ENCODE results near the gene C10orf90.

The C10orf90 gene

DNA sequence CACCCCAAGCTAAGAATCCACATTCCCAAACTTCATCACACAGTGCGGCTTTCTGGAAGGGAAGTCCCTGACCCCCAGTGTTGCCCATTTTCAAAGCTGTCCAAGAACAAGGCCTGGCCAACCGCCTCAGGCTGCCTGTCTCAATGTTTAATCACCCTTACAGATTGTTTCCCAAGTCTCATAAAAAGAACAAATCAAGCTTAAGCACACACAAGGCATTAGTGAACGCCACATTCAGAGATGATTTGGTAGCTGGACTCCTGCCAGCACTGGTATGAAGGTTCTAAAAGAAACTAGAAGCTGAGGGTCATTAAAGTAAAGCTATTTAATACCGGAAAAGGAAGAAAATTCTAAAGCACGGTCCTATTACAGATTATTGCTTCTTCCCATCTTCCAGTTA, 35.6 kb downstream of the C10orf90 start:
- no peak overlapping the region for H3K27ac ChIP-seq (ENCODE audit: extremely low read depth, low read depth, low read length)
- H3K36me3 ChIP-seq (ENCODE audit: control insufficient read depth in 2 of 2, insufficient read depth in 1 of 2, low read length in 2 of 2): no peaks in the 10 kb centered on the region
- ChIA-PET CTCF (no interaction called here), POLR2A (no interaction called here)
- TF ChIP-seq ZNF623 (tag by site-specific recombination; IDR thresholded peaks at IDR 0.05): no peak
- no peak for TF ChIP-seq MEIS1 (CRISPR knock-in tag; IDR thresholded peaks at IDR 0.05; ENCODE audit: borderline replicate concordance)
- 0 out of 2 replicates have a peak, but pooled peaks have one; percentile 62 for TF ChIP-seq HOXD13 (CRISPR knock-in tag; IDR thresholded peaks at IDR 0.05; ENCODE audit: borderline replicate concordance)
- TF ChIP-seq, protein P1, sequence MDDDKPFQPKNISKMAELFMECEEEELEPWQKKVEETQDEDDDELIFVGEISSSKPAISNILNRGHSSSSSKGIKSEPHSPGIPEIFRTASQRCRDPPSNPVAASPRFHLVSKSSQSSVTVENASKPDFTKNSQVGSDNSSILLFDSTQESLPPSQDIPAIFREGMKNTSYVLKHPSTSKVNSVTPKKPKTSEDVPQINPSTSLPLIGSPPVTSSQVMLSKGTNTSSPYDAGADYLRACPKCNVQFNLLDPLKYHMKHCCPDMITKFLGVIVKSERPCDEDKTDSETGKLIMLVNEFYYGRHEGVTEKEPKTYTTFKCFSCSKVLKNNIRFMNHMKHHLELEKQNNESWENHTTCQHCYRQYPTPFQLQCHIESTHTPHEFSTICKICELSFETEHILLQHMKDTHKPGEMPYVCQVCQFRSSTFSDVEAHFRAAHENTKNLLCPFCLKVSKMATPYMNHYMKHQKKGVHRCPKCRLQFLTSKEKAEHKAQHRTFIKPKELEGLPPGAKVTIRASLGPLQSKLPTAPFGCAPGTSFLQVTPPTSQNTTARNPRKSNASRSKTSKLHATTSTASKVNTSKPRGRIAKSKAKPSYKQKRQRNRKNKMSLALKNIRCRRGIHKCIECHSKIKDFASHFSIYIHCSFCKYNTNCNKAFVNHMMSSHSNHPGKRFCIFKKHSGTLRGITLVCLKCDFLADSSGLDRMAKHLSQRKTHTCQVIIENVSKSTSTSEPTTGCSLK (tag by site-specific recombination; IDR thresholded peaks at IDR 0.05): no peak
- TF ChIP-seq, protein P2, sequence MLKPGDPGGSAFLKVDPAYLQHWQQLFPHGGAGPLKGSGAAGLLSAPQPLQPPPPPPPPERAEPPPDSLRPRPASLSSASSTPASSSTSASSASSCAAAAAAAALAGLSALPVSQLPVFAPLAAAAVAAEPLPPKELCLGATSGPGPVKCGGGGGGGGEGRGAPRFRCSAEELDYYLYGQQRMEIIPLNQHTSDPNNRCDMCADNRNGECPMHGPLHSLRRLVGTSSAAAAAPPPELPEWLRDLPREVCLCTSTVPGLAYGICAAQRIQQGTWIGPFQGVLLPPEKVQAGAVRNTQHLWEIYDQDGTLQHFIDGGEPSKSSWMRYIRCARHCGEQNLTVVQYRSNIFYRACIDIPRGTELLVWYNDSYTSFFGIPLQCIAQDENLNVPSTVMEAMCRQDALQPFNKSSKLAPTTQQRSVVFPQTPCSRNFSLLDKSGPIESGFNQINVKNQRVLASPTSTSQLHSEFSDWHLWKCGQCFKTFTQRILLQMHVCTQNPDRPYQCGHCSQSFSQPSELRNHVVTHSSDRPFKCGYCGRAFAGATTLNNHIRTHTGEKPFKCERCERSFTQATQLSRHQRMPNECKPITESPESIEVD (tag by site-specific recombination; IDR thresholded peaks at IDR 0.05): peak; percentile 78
- TF ChIP-seq, protein P3, sequence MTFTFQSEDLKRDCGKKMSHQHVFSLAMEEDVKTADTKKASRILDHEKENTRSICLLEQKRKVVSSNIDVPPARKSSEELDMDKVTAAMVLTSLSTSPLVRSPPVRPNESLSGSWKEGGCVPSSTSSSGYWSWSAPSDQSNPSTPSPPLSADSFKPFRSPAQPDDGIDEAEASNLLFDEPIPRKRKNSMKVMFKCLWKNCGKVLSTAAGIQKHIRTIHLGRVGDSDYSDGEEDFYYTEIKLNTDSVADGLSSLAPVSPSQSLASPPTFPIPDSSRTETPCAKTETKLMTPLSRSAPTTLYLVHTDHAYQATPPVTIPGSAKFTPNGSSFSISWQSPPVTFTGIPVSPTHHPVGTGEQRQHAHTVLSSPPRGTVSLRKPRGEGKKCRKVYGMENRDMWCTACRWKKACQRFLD (tag by site-specific recombination; IDR thresholded peaks at IDR 0.05): no peak
- TF ChIP-seq OSR2 (tag by site-specific recombination; IDR thresholded peaks at IDR 0.05): peak; percentile 23; the same call in 1 of the 2 replicates
- no peak for TF ChIP-seq ZEB2 (tag by site-specific recombination; IDR thresholded peaks at IDR 0.05)
- no peak for TF ChIP-seq ZNF747 (tag by site-specific recombination; IDR thresholded peaks at IDR 0.05)
- TF ChIP-seq, protein P4, sequence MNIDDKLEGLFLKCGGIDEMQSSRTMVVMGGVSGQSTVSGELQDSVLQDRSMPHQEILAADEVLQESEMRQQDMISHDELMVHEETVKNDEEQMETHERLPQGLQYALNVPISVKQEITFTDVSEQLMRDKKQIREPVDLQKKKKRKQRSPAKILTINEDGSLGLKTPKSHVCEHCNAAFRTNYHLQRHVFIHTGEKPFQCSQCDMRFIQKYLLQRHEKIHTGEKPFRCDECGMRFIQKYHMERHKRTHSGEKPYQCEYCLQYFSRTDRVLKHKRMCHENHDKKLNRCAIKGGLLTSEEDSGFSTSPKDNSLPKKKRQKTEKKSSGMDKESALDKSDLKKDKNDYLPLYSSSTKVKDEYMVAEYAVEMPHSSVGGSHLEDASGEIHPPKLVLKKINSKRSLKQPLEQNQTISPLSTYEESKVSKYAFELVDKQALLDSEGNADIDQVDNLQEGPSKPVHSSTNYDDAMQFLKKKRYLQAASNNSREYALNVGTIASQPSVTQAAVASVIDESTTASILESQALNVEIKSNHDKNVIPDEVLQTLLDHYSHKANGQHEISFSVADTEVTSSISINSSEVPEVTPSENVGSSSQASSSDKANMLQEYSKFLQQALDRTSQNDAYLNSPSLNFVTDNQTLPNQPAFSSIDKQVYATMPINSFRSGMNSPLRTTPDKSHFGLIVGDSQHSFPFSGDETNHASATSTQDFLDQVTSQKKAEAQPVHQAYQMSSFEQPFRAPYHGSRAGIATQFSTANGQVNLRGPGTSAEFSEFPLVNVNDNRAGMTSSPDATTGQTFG (tag by site-specific recombination; IDR thresholded peaks at IDR 0.05; ENCODE audit: borderline replicate concordance): no peak
- no peak for TF ChIP-seq ZNF138 (tag by site-specific recombination; IDR thresholded peaks at IDR 0.05; ENCODE audit: borderline replicate concordance)
- no peak for TF ChIP-seq KLF10 (tag by site-specific recombination; IDR thresholded peaks at IDR 0.05)
- peak; percentile 34 for TF ChIP-seq FEZF1 (tag by site-specific recombination; IDR thresholded peaks at IDR 0.05)
- TF ChIP-seq BCL11A (tag by site-specific recombination; IDR thresholded peaks at IDR 0.05; ENCODE audit: low read depth): no peak
- TF ChIP-seq ZNF843 (tag by site-specific recombination; IDR thresholded peaks at IDR 0.05): peak; percentile 14; the same call in 1 of the 2 replicates
- TF ChIP-seq ZBTB17 (tag by site-specific recombination; IDR thresholded peaks at IDR 0.05): no peak
- no peak for TF ChIP-seq ZBTB21 (tag by site-specific recombination; IDR thresholded peaks at IDR 0.05)
- H3K4me3 ChIP-seq (ENCODE audit: low read depth, low read length): no peak overlapping the region
- peaks cover 9% of the 10 kb centered on the region; the same call in 1 of the 2 replicates for H3K4me1 ChIP-seq (ENCODE audit: control insufficient read depth, insufficient read depth, low read length)
- H3K9me3 ChIP-seq (ENCODE audit: control insufficient read depth, insufficient read depth, low read depth, low read length): no peaks in the 10 kb centered on the region

DNA sequence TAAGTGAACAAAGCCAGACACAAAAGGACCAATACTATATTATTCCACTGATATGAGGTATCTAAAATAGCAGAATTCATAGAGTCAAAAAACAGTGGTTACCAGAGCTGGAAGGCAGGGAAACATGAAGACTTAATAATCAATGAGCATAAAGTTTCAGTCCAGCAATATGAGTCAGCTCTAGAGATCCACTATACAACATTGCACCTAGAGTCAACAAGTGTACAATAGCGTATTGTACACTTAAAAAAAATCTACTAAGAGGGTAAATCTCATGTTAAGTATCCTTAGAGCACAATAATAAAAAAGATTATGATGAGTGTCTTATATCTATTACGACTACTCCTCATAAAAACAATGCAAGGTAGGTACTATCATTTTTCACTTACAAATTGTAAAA, 36.1 kb downstream of the C10orf90 start:
- Histone ChIP-seq H3K36me3 (ENCODE audit: control insufficient read depth in 2 of 2, insufficient read depth in 1 of 2, low read length in 2 of 2) (no peaks in the 10 kb centered on the region), H3K9me3 (ENCODE audit: control insufficient read depth, insufficient read depth, low read depth, low read length) (no peaks in the 10 kb centered on the region), H3K27ac (ENCODE audit: extremely low read depth, low read depth, low read length) (no peak overlapping the region), H3K4me3 (ENCODE audit: low read depth, low read length) (no peak overlapping the region), H3K4me1 (ENCODE audit: control insufficient read depth, insufficient read depth, low read length) (peaks cover 9% of the 10 kb centered on the region; the same call in 1 of the 2 replicates)
- POLR2A ChIA-PET: no interaction called here
- CTCF ChIA-PET: no interaction called here
- TF ChIP-seq ZNF169 (tag by site-specific recombination; IDR thresholded peaks at IDR 0.05) (no peak), ZNF155 (tag by site-specific recombination; IDR thresholded peaks at IDR 0.05) (no peak), KLF1 (tag by site-specific recombination; IDR thresholded peaks at IDR 0.05) (no peak), ZNF16 (tag by site-specific recombination; IDR thresholded peaks at IDR 0.05; ENCODE audit: low read depth) (no peak), SETDB1 (IDR thresholded peaks at IDR 0.05; ENCODE audit: insufficient read length, low read length) (no peak), ZNF211 (tag by site-specific recombination; IDR thresholded peaks at IDR 0.05; ENCODE audit: low read depth) (no peak), ZNF423 (tag by site-specific recombination; IDR thresholded peaks at IDR 0.05) (no peak), BCL11A (tag by site-specific recombination; IDR thresholded peaks at IDR 0.05; ENCODE audit: low read depth) (no peak)
- TF ChIP-seq, protein P5, sequence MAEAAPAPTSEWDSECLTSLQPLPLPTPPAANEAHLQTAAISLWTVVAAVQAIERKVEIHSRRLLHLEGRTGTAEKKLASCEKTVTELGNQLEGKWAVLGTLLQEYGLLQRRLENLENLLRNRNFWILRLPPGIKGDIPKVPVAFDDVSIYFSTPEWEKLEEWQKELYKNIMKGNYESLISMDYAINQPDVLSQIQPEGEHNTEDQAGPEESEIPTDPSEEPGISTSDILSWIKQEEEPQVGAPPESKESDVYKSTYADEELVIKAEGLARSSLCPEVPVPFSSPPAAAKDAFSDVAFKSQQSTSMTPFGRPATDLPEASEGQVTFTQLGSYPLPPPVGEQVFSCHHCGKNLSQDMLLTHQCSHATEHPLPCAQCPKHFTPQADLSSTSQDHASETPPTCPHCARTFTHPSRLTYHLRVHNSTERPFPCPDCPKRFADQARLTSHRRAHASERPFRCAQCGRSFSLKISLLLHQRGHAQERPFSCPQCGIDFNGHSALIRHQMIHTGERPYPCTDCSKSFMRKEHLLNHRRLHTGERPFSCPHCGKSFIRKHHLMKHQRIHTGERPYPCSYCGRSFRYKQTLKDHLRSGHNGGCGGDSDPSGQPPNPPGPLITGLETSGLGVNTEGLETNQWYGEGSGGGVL (tag by site-specific recombination; IDR thresholded peaks at IDR 0.05): no peak
- TF ChIP-seq, protein P6, sequence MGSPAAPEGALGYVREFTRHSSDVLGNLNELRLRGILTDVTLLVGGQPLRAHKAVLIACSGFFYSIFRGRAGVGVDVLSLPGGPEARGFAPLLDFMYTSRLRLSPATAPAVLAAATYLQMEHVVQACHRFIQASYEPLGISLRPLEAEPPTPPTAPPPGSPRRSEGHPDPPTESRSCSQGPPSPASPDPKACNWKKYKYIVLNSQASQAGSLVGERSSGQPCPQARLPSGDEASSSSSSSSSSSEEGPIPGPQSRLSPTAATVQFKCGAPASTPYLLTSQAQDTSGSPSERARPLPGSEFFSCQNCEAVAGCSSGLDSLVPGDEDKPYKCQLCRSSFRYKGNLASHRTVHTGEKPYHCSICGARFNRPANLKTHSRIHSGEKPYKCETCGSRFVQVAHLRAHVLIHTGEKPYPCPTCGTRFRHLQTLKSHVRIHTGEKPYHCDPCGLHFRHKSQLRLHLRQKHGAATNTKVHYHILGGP (tag by site-specific recombination; IDR thresholded peaks at IDR 0.05): no peak

Measured in HEK293 (cell line).